ENCODE results near the gene BANP. TPM values are rescaled to one million over a fixed set of nuclear protein-coding genes. Genes with fewer than 3 reads are reported as not detected.
A peak's percentile ranks its signal among the peaks of the same experiment; 100 is the strongest.
"Not testable (repeated sequence)": the region's sequence is repeated elsewhere in the genome, so short reads cannot be mapped to it uniquely, and the experiment has no call there.

Gene BANP
- total and polyA plus RNA-seq, 2 experiments from 2014 or later = 22.8 to 23.8 TPM

DNA sequence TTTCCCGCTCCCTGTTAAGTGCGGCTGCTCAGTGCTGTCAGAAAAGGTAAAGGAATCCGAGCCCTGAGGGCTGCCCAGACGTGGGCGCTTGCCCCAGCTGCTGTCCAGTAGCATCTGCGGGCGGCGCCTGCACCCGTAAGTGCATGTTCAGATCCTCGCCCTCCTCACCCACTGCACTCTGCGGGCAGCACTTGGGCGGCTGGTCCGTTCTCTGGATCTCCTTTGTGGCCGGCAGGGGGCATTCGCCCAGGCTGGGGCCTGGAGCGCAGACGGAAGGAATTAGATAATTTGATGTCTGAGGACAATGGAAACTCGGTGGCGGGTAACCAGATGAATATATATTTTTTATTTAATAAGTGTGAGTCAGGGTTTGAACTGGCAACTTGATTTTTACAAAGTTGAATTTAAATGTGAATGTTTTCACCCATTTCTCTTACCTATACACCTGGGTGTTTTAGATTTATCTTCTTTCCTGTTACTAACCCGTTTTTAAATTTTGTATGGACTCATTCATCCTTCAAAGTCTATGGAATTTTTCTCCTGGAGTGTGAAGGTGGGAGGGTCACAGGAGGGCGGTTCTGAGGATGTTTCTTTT lies 73.4 kb downstream of the BANP start:
- H3K4me3 ChIP-seq; H3K9me3 ChIP-seq (ENCODE audit: low read depth); H4K20me1 ChIP-seq (ENCODE audit: insufficient read depth, poor library complexity, severe bottlenecking); H3K4me1 ChIP-seq (ENCODE audit: insufficient read depth); H2AFZ ChIP-seq; H3K36me3 ChIP-seq (replicated peaks; ENCODE audit: insufficient read depth, low read depth); H3K9me2 ChIP-seq (replicated peaks; ENCODE audit: insufficient read depth); H3K79me2 ChIP-seq; H3K27me3 ChIP-seq: not testable (repeated sequence)
- TF ChIP-seq CTCF (IDR thresholded peaks at IDR 0.05; ENCODE audit: poor library complexity) = peak; percentile 57
- 70% methylated on average over 21 of the region's 21 CpGs for WGBS (ENCODE audit: low lambda C conversion rate, missing lambda C conversion rate)
- DNase-seq (ENCODE audit: low spot score) = peak; percentile 56
- Histone ChIP-seq H3K27ac (peak overlapping the region; percentile 49), H3K4me2 (peak overlapping the region; percentile 3)

DNA sequence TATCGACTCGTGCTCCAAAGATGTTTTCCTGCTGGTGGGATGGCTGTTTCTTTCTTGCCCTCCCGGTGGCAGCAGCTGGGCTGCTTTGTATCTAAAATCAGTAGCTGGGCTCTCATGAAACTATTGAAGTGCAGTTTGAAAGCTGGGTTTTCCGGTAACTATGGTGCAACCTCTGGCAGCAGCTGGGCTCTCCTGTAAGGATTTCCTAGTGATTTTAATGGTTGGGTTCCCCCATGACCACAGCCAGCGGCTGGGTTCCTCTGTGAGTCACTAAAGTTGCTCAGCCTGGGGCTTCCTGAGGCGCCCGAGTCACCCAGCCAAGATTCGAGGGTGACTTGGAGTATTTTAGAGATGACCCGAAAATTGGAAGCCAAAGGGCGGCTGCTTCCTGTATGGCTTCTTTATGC lies 73.9 kb downstream of the BANP start:
- not testable (repeated sequence) for H3K4me1 ChIP-seq (ENCODE audit: insufficient read depth); H3K27me3 ChIP-seq; H2AFZ ChIP-seq; H3K36me3 ChIP-seq (replicated peaks; ENCODE audit: insufficient read depth, low read depth); H4K20me1 ChIP-seq (ENCODE audit: insufficient read depth, poor library complexity, severe bottlenecking); H3K4me3 ChIP-seq; H3K9me2 ChIP-seq (replicated peaks; ENCODE audit: insufficient read depth); H3K79me2 ChIP-seq; H3K9me3 ChIP-seq (ENCODE audit: low read depth)
- WGBS (ENCODE audit: low lambda C conversion rate, missing lambda C conversion rate) = 67% methylated on average over 10 of the region's 10 CpGs
- peak overlapping the region; percentile 49 for H3K27ac ChIP-seq
- TF ChIP-seq CTCF (IDR thresholded peaks at IDR 0.05; ENCODE audit: poor library complexity) = peak; percentile 4
- peak overlapping the region; percentile 3 for H3K4me2 ChIP-seq
- peak; percentile 32 for DNase-seq (ENCODE audit: low spot score)

GRCh38 chr16:88025828-88026555 lies 74.8 kb downstream of the BANP start:
- not testable (repeated sequence) for H3K9me3 ChIP-seq (ENCODE audit: low read depth); DNase-seq (ENCODE audit: low spot score); H3K4me2 ChIP-seq; H3K27me3 ChIP-seq; H3K4me1 ChIP-seq (ENCODE audit: insufficient read depth); H3K9me2 ChIP-seq (replicated peaks; ENCODE audit: insufficient read depth); H3K79me2 ChIP-seq; H2AFZ ChIP-seq; H3K4me3 ChIP-seq; H3K36me3 ChIP-seq (replicated peaks; ENCODE audit: insufficient read depth, low read depth); H4K20me1 ChIP-seq (ENCODE audit: insufficient read depth, poor library complexity, severe bottlenecking)
- WGBS (ENCODE audit: low lambda C conversion rate, missing lambda C conversion rate) = 94% methylated on average over 24 of the region's 24 CpGs
- H3K27ac ChIP-seq = peak overlapping the region; percentile 19

DNA sequence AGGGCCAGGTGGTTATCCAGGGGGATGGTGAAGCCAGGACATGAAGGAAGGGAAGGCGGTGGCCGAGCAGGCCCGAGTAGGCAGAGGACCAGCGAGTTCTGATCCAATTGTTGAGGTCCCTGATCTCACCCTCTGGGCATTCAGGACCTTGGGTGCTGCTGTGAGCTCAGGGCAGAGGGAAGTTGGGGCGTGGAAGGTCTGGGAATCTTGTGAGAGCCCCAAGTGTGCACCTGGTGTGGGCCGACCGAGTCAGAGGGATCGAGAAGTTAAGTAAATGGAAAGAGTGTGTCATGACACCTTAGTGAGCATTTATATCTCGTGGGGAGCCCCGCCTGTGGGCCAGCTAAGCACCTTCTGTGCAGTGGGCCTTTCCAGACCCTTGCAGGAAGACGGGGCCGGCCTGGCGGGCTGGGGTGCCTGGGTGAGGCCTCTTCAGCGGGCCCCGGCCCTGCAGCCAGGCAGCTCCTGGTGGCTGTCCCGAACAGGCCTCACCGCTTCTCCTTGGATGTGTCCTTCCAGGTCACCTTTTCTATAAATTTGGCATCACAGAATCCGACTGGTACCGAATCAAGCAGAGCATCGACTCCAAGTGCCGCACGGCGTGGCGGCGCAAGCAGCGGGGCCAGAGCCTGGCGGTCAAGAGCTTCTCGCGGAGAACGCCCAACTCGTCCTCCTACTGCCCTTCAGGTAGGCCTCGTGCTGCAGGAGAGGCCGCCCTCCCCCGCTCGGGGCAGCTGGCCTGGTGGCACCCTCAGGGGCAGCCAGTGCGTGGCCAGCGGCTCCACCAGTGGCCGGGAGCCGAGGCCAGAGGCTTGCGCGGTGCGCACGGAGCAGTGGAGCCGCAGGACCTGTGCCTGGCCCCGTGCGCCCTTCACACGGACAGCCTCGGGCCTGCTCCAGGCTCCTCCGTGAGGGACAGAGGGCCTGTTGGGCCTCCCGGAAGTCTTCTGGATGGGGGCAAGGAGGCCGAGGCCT lies 76.0 kb downstream of the BANP start:
- no peak overlapping the region for H3K4me2 ChIP-seq
- 98% methylated on average over 39 of the region's 51 CpGs for WGBS (ENCODE audit: low lambda C conversion rate, missing lambda C conversion rate)

DNA sequence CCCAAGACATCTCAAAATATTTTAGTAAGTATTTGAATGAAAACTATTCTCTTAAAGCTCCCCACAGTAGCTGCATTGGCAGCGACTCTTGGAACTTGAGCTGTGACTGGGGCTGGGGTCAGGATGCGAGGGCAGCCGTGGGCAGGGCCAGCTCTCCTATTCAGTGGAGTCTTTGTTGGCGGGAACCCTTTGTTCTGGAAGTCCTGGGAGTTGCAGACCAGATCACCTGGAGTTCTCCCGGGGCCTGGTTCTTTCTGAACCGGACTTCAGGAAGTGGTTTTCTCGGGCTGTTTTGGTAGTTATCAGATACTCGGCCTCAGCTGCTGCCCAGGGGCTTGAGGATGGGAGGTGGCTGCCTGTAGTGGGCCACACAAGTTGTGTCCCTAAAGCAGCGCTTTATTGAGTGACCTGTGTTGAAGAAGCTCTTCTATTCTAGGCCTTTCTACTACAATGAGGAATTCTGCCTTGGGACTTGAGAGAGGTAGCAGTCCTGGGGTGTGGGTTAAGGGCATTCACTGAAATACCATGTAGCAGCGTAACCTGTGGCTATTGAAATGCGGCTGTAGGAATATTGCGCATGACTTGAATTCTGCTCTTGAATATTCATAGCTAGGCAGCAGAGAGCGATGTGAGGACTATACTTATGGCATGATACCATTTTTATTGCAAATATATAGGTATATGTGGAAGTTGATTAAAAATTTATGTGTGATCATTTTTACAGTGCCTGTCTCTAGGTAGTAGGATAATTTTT lies 77.1 kb downstream of the BANP start:
- not testable (repeated sequence) for H3K9me3 ChIP-seq (ENCODE audit: low read depth); H4K20me1 ChIP-seq (ENCODE audit: insufficient read depth, poor library complexity, severe bottlenecking); H3K4me1 ChIP-seq (ENCODE audit: insufficient read depth); H3K4me2 ChIP-seq; H3K36me3 ChIP-seq (replicated peaks; ENCODE audit: insufficient read depth, low read depth); H3K79me2 ChIP-seq; DNase-seq (ENCODE audit: low spot score); H3K27me3 ChIP-seq; H3K27ac ChIP-seq; H3K4me3 ChIP-seq; H2AFZ ChIP-seq; H3K9me2 ChIP-seq (replicated peaks; ENCODE audit: insufficient read depth)
- WGBS (ENCODE audit: low lambda C conversion rate, missing lambda C conversion rate) = 83% methylated on average over 13 of the region's 13 CpGs

More for the DNA sequence above, 76.0 kb downstream of the BANP start:
- TF ChIP-seq EZH2 (IDR thresholded peaks at IDR 0.05; ENCODE audit: borderline replicate concordance) = no peak
- no peak for TF ChIP-seq CTCF (IDR thresholded peaks at IDR 0.05; ENCODE audit: poor library complexity)
- TF ChIP-seq EZH2phosphoT487 (IDR thresholded peaks at IDR 0.05; ENCODE audit: low read depth, severe bottlenecking, unreplicated experiment) = no peak
- Histone ChIP-seq H3K9me3 (ENCODE audit: low read depth) (no peaks in the 10 kb centered on the region), H4K20me1 (ENCODE audit: insufficient read depth, poor library complexity, severe bottlenecking) (no peaks in the 10 kb centered on the region), H3K4me1 (ENCODE audit: insufficient read depth) (peaks cover 5% of the 10 kb centered on the region), H2AFZ (no peak overlapping the region), H3K27me3 (no peaks in the 10 kb centered on the region), H3K9me2 (replicated peaks; ENCODE audit: insufficient read depth) (no peaks in the 10 kb centered on the region), H3K36me3 (replicated peaks; ENCODE audit: insufficient read depth, low read depth) (no peaks in the 10 kb centered on the region), H3K79me2 (no peaks in the 10 kb centered on the region), H3K27ac (no peak overlapping the region), H3K4me3 (no peak overlapping the region)
- DNase-seq (ENCODE audit: low spot score) = no peak
